DND-41 (cell line): ENCODE results near the gene HGFAC.
"Not testable (repeated sequence)": the region's sequence is repeated elsewhere in the genome, so short reads cannot be mapped to it uniquely, and the experiment has no call there.

ENCODE experiments used
- ATAC-seq: fragments of 200-7000 bp; cut with Tn5 transposase; 3 replicates; pipeline ENCODE4 v1.9.1; 2021; ENCODE audit warnings: low read depth; ENCODE audit not compliant: insufficient read depth
- DNase-seq: peaks from one replicate; pipeline ENCODE4 v3.0.0-alpha.2; 2020
- H2AFZ ChIP-seq: 2 replicates; pipeline ENCODE4 v1.6.0; 2012; ENCODE audit warnings: low read depth, low read length
- H3K27ac ChIP-seq: 2 replicates; pipeline ENCODE4 v1.5.1; 2012; ENCODE audit warnings: low read length, inconsistent platforms
- H3K27me3 ChIP-seq: fragments of 200-600 bp; sonication (generic); 2 replicates; pipeline ENCODE4 v1.6.0; 2012; ENCODE audit warnings: low read length, mild to moderate bottlenecking, inconsistent platforms; ENCODE audit not compliant: insufficient read depth, poor library complexity
- H3K36me3 ChIP-seq: 2 replicates; pipeline ENCODE4 v1.5.1; 2012; ENCODE audit warnings: low read length, inconsistent platforms; ENCODE audit not compliant: insufficient read depth
- H3K4me1 ChIP-seq: 2 replicates; pipeline ENCODE4 v1.5.1; 2012; ENCODE audit warnings: mild to moderate bottlenecking, low read length; ENCODE audit not compliant: insufficient read depth
- H3K4me2 ChIP-seq: 2 replicates; pipeline ENCODE4 v1.6.0; 2012; ENCODE audit warnings: mild to moderate bottlenecking, moderate library complexity, low read length, inconsistent platforms; ENCODE audit not compliant: insufficient read depth
- H3K4me3 ChIP-seq, 2 experiments: fragments of 200-600 bp in 1 of 2; shearing (Covaris generic) in 1 of 2; 2 replicates each; pipeline ENCODE4 v1.5.1; 2012 to 2016; ENCODE audit warnings: inconsistent platforms in 2 of 2, low read length in 2 of 2, mild to moderate bottlenecking in 2 of 2, low read depth in 1 of 2, moderate library complexity in 1 of 2
- H3K79me2 ChIP-seq: 2 replicates; pipeline ENCODE4 v1.6.0; 2012; ENCODE audit warnings: low read length, inconsistent platforms; ENCODE audit not compliant: insufficient read depth
- H3K9ac ChIP-seq: 2 replicates; pipeline ENCODE4 v1.6.0; 2012; ENCODE audit warnings: low read depth, mild to moderate bottlenecking, inconsistent platforms, low read length, moderate library complexity
- H3K9me3 ChIP-seq: 2 replicates; pipeline ENCODE4 v1.5.1; 2012; ENCODE audit warnings: low read length, moderate library complexity, mild to moderate bottlenecking, inconsistent platforms; ENCODE audit not compliant: insufficient read depth, severe bottlenecking
- H4K20me1 ChIP-seq: 2 replicates; pipeline ENCODE4 v1.6.0; 2012; ENCODE audit warnings: low read length; ENCODE audit not compliant: insufficient read depth
- CTCF ChIP-seq: IDR thresholded peaks from 2 replicates; pipeline ENCODE4 v1.5.1; 2012; ENCODE audit warnings: borderline replicate concordance, low read length, moderate library complexity, mild to moderate bottlenecking; ENCODE audit not compliant: poor library complexity, severe bottlenecking; ENCODE audit errors: extremely low read depth
- EZH2 ChIP-seq: IDR thresholded peaks from 3 replicates; pipeline ENCODE4 v1.6.1; 2012; ENCODE audit warnings: borderline replicate concordance, low read depth, mild to moderate bottlenecking, moderate library complexity, low read length, inconsistent platforms; ENCODE audit not compliant: severe bottlenecking

Gene HGFAC

GRCh38 chr4:3450643-3451042 lies 8.9 kb downstream of the HGFAC start:
- no peak for TF ChIP-seq CTCF
- TF ChIP-seq EZH2: no peak
- no peaks in the 10 kb centered on the region for H3K27me3 ChIP-seq
- H3K79me2 ChIP-seq: no peaks in the 10 kb centered on the region
- H2AFZ ChIP-seq: no peak overlapping the region
- no peaks in the 10 kb centered on the region for H3K9me3 ChIP-seq
- ATAC-seq (no peak), DNase-seq (no peak)
- H3K9ac ChIP-seq: no peak overlapping the region
- H3K4me2 ChIP-seq: no peak overlapping the region
- H3K4me1 ChIP-seq: no peaks in the 10 kb centered on the region
- no peaks in the 10 kb centered on the region for H4K20me1 ChIP-seq
- H3K36me3 ChIP-seq: no peaks in the 10 kb centered on the region
- H3K4me3 ChIP-seq: no peak overlapping the region
- H3K27ac ChIP-seq: no peak overlapping the region

- H3K27ac ChIP-seq: no peak overlapping the region
- no peaks in the 10 kb centered on the region for H3K9me3 ChIP-seq
- H3K27me3 ChIP-seq: no peaks in the 10 kb centered on the region
- H2AFZ ChIP-seq: no peak overlapping the region
- no peak overlapping the region for H3K4me3 ChIP-seq
- H3K9ac ChIP-seq: no peak overlapping the region
- TF ChIP-seq CTCF (no peak), EZH2 (no peak)
- ATAC-seq (no peak), DNase-seq (no peak)
- no peaks in the 10 kb centered on the region for H4K20me1 ChIP-seq
- no peaks in the 10 kb centered on the region for H3K4me1 ChIP-seq
- H3K4me2 ChIP-seq: no peak overlapping the region
- no peaks in the 10 kb centered on the region for H3K79me2 ChIP-seq
- H3K36me3 ChIP-seq: no peaks in the 10 kb centered on the region
These were observed 10.2 kb downstream of the HGFAC start for GRCh38 chr4:3451956-3452355.

GRCh38 chr4:3452376-3452775 lies 10.6 kb downstream of the HGFAC start:
- Histone ChIP-seq H3K9me3 (no peaks in the 10 kb centered on the region), H3K9ac (no peak overlapping the region), H3K4me1 (no peaks in the 10 kb centered on the region), H3K27me3 (no peaks in the 10 kb centered on the region), H3K79me2 (no peaks in the 10 kb centered on the region), H3K27ac (no peak overlapping the region), H2AFZ (no peak overlapping the region), H3K36me3 (no peaks in the 10 kb centered on the region), H4K20me1 (no peaks in the 10 kb centered on the region), H3K4me3 (no peak overlapping the region), H3K4me2 (no peak overlapping the region)
- ATAC-seq: no peak
- TF ChIP-seq CTCF: no peak
- no peak for TF ChIP-seq EZH2
- DNase-seq: no peak

- H3K4me2 ChIP-seq, H3K27ac ChIP-seq, H3K9ac ChIP-seq, ATAC-seq, H3K36me3 ChIP-seq, H3K27me3 ChIP-seq, H3K4me1 ChIP-seq, DNase-seq, H3K4me3 ChIP-seq, H3K9me3 ChIP-seq, H3K79me2 ChIP-seq, H4K20me1 ChIP-seq, H2AFZ ChIP-seq: not testable (repeated sequence)
These were observed 13.8 kb downstream of the HGFAC start for GRCh38 chr4:3455596-3455995.
